Measurements from ENCODE around the gene SLC6A1. TPM values are rescaled to one million over a fixed set of nuclear protein-coding genes. Genes with fewer than 3 reads are reported as not detected.

Gene SLC6A1
- total RNA-seq, 1 donor from 2014 or later = not detected

- no peak for TF ChIP-seq CTCF (conservative IDR thresholded peaks at IDR 0.05; ENCODE audit: low read depth, low read length)
- no peak for DNase-seq (ENCODE audit: low read depth)
- no peak overlapping the region for H3K4me3 ChIP-seq (ENCODE audit: low read depth, low read length)
Measured at GRCh38 chr3:10988991-10989484, 3.5 kb upstream of the SLC6A1 start.

GRCh38 chr3:10992943-10993728 is 588 bp downstream of the SLC6A1 start:
- DNase-seq (ENCODE audit: low read depth) = no peak
- no peak overlapping the region for H3K4me3 ChIP-seq (ENCODE audit: low read depth, low read length)
- TF ChIP-seq CTCF (conservative IDR thresholded peaks at IDR 0.05; ENCODE audit: low read depth, low read length) = no peak

GRCh38 chr3:10993729-10994065 is 1.1 kb downstream of the SLC6A1 start:
- no peak for DNase-seq (ENCODE audit: low read depth)
- no peak overlapping the region for H3K4me3 ChIP-seq (ENCODE audit: low read depth, low read length)
- no peak for TF ChIP-seq CTCF (conservative IDR thresholded peaks at IDR 0.05; ENCODE audit: low read depth, low read length)

- H3K4me3 ChIP-seq (ENCODE audit: low read depth, low read length) = no peak overlapping the region
Measured at GRCh38 chr3:10994306-10994705, 1.8 kb downstream of the SLC6A1 start.

GRCh38 chr3:10995871-10996270 is 3.3 kb downstream of the SLC6A1 start:
- no peak for TF ChIP-seq CTCF (conservative IDR thresholded peaks at IDR 0.05; ENCODE audit: low read depth, low read length)
- no peak overlapping the region for H3K4me3 ChIP-seq (ENCODE audit: low read depth, low read length)
- no peak for DNase-seq (ENCODE audit: low read depth)

More at GRCh38 chr3:10994306-10994705, 1.8 kb downstream of the SLC6A1 start:
- DNase-seq (ENCODE audit: low read depth) = no peak
- no peak for TF ChIP-seq CTCF (conservative IDR thresholded peaks at IDR 0.05; ENCODE audit: low read depth, low read length)

- no peak for DNase-seq (ENCODE audit: low read depth)
- no peak for TF ChIP-seq CTCF (conservative IDR thresholded peaks at IDR 0.05; ENCODE audit: low read depth, low read length)
Measured at GRCh38 chr3:10996345-10997013, 3.9 kb downstream of the SLC6A1 start.

More at GRCh38 chr3:10996345-10997013, 3.9 kb downstream of the SLC6A1 start:
- no peak overlapping the region for H3K4me3 ChIP-seq (ENCODE audit: low read depth, low read length)

All from epithelial cell of proximal tubule (primary cell).